Hematopoietic multipotent progenitor cell (in vitro differentiated cells): ENCODE measurements around the gene SDK1. TPM values are rescaled to one million over a fixed set of nuclear protein-coding genes. Genes with fewer than 3 reads are reported as not detected.

Experiments
- DNase-seq, 3 donors: peaks; one replicate each; pipeline ENCODE4 v3.0.0-alpha.2; 2011 to 2015; ENCODE audit warnings: low read depth in 2 of 3, low spot score in 2 of 3
- total RNA-seq: library from RNA; depleted of rRNA; stranded (reverse); fragments of >200 nt; gene quantifications from one replicate; pipeline ENCODE4 v1.2.3, GENCODE V29; 2012

SDK1 gene
- total RNA-seq, 1 donor, result 0.81 TPM

- DNase-seq, result no peak
Observed at GRCh38 chr7:3757059-3757458, 456.0 kb downstream of the SDK1 start.

- DNase-seq, result no peak
Observed at GRCh38 chr7:3760651-3761050, 459.6 kb downstream of the SDK1 start.

- no peak for DNase-seq
Observed at GRCh38 chr7:3762146-3762831, 461.2 kb downstream of the SDK1 start.

- no peak for DNase-seq
Observed at GRCh38 chr7:3767917-3768777, 467.1 kb downstream of the SDK1 start.

GRCh38 chr7:3771906-3772305 is 470.9 kb downstream of the SDK1 start:
- DNase-seq, result no peak

- no peak for DNase-seq
Observed at GRCh38 chr7:3778345-3778744, 477.3 kb downstream of the SDK1 start.

GRCh38 chr7:3780016-3780415 is 479.0 kb downstream of the SDK1 start:
- DNase-seq, result no peak

GRCh38 chr7:3780525-3780924 is 479.5 kb downstream of the SDK1 start:
- DNase-seq, result no peak

GRCh38 chr7:3781607-3782006 is 480.6 kb downstream of the SDK1 start:
- no peak for DNase-seq

GRCh38 chr7:3787717-3788264 is 486.7 kb downstream of the SDK1 start:
- DNase-seq, result no peak

GRCh38 chr7:3790803-3791202 is 489.8 kb downstream of the SDK1 start:
- DNase-seq, result no peak

- no peak for DNase-seq
Observed at GRCh38 chr7:3791327-3791726, 490.3 kb downstream of the SDK1 start.

- no peak for DNase-seq
Observed at GRCh38 chr7:3795141-3795540, 494.1 kb downstream of the SDK1 start.

GRCh38 chr7:3795781-3796180 is 494.7 kb downstream of the SDK1 start:
- DNase-seq, result no peak

- no peak for DNase-seq
Observed at GRCh38 chr7:3805151-3805550, 504.1 kb downstream of the SDK1 start.

GRCh38 chr7:3806516-3806915 is 505.5 kb downstream of the SDK1 start:
- no peak for DNase-seq

- DNase-seq, result no peak
Observed at GRCh38 chr7:3807824-3808223, 506.8 kb downstream of the SDK1 start.

GRCh38 chr7:3821488-3821887 is 520.4 kb downstream of the SDK1 start:
- no peak for DNase-seq

- DNase-seq, result no peak
Observed at GRCh38 chr7:3825491-3825890, 524.4 kb downstream of the SDK1 start.

GRCh38 chr7:3832199-3832598 is 531.1 kb downstream of the SDK1 start:
- no peak for DNase-seq

GRCh38 chr7:3835109-3835508 is 534.1 kb downstream of the SDK1 start:
- DNase-seq, result no peak

GRCh38 chr7:3836855-3837254 is 535.8 kb downstream of the SDK1 start:
- no peak for DNase-seq
